ENCODE results near the gene NBPF20.
"Not testable (repeated sequence)": the region's sequence is repeated elsewhere in the genome, so short reads cannot be mapped to it uniquely, and the experiment has no call there.

The NBPF20 gene

DNA sequence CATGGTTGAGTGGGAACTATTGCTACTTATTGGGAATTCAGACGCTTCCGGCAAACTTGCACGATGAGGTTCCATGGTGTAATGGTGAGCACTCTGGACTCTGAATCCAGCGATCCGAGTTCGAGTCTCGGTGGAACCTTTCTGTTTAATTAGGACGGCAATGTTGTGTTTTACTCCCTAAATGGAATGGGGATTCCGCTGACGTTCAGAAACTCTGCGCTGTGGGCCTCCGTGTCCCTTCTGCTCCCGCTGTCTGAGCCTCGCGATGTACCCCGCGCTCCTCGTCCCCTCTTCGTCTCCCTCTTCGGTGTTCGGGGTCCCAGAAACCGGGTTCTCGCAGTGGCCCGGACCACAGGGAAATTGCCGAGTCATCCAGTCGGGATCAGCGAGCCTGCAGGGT lies 34.2 kb upstream of the NBPF20 start:
- H3K9ac ChIP-seq (ENCODE audit: low read length in 5 of 5); H3K9me3 ChIP-seq (ENCODE audit: control insufficient read depth in 5 of 5, low read length in 5 of 5); H3K4me1 ChIP-seq (ENCODE audit: control insufficient read depth in 5 of 5, insufficient read depth in 5 of 5, low read length in 5 of 5); H3K27me3 ChIP-seq (ENCODE audit: control insufficient read depth in 5 of 5, insufficient read depth in 4 of 5, low read length in 5 of 5); H3K4me3 ChIP-seq (ENCODE audit: low read depth in 1 of 5, low read length in 5 of 5); H3K36me3 ChIP-seq (ENCODE audit: control insufficient read depth in 5 of 5, insufficient read depth in 5 of 5, low read length in 5 of 5); H3K27ac ChIP-seq (ENCODE audit: low read depth, low read length): not testable (repeated sequence)

DNA sequence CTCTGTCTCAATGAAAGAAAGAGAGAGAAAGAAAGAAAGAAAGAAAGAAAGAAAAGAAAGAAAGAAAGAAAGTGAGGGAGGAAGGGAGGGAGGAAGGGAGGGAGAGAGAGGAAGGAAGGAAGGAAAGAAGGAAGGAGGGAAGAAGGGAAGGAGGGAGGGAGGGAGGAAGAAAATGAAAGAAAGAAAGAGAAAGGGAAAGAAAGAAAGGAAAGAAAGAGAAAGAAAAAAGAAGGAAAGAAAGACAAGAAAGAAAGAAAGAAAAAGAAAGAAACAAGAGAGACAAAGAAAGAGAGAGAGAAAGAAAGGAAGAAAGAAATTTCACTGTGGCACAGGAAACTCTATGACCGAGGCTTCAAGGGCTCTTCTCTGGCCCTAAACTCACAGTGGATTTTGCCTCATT lies 33.7 kb upstream of the NBPF20 start:
- H3K4me3 ChIP-seq (ENCODE audit: low read depth in 1 of 5, low read length in 5 of 5): not testable (repeated sequence)

GRCh38 chr1:145454824-145455177 lies 29.4 kb upstream of the NBPF20 start:
- not testable (repeated sequence) for H3K4me1 ChIP-seq (ENCODE audit: control insufficient read depth in 5 of 5, insufficient read depth in 5 of 5, low read length in 5 of 5); H3K27me3 ChIP-seq (ENCODE audit: control insufficient read depth in 5 of 5, insufficient read depth in 4 of 5, low read length in 5 of 5); H3K9ac ChIP-seq (ENCODE audit: low read length in 5 of 5); H3K36me3 ChIP-seq (ENCODE audit: control insufficient read depth in 5 of 5, insufficient read depth in 5 of 5, low read length in 5 of 5); H3K27ac ChIP-seq (ENCODE audit: low read depth, low read length); H3K4me3 ChIP-seq (ENCODE audit: low read depth in 1 of 5, low read length in 5 of 5); H3K9me3 ChIP-seq (ENCODE audit: control insufficient read depth in 5 of 5, low read length in 5 of 5)

More for the DNA sequence above, 33.7 kb upstream of the NBPF20 start:
- H3K4me1 ChIP-seq (ENCODE audit: control insufficient read depth in 5 of 5, insufficient read depth in 5 of 5, low read length in 5 of 5); H3K9ac ChIP-seq (ENCODE audit: low read length in 5 of 5); H3K27ac ChIP-seq (ENCODE audit: low read depth, low read length); H3K36me3 ChIP-seq (ENCODE audit: control insufficient read depth in 5 of 5, insufficient read depth in 5 of 5, low read length in 5 of 5); H3K9me3 ChIP-seq (ENCODE audit: control insufficient read depth in 5 of 5, low read length in 5 of 5); H3K27me3 ChIP-seq (ENCODE audit: control insufficient read depth in 5 of 5, insufficient read depth in 4 of 5, low read length in 5 of 5): not testable (repeated sequence)

DNA sequence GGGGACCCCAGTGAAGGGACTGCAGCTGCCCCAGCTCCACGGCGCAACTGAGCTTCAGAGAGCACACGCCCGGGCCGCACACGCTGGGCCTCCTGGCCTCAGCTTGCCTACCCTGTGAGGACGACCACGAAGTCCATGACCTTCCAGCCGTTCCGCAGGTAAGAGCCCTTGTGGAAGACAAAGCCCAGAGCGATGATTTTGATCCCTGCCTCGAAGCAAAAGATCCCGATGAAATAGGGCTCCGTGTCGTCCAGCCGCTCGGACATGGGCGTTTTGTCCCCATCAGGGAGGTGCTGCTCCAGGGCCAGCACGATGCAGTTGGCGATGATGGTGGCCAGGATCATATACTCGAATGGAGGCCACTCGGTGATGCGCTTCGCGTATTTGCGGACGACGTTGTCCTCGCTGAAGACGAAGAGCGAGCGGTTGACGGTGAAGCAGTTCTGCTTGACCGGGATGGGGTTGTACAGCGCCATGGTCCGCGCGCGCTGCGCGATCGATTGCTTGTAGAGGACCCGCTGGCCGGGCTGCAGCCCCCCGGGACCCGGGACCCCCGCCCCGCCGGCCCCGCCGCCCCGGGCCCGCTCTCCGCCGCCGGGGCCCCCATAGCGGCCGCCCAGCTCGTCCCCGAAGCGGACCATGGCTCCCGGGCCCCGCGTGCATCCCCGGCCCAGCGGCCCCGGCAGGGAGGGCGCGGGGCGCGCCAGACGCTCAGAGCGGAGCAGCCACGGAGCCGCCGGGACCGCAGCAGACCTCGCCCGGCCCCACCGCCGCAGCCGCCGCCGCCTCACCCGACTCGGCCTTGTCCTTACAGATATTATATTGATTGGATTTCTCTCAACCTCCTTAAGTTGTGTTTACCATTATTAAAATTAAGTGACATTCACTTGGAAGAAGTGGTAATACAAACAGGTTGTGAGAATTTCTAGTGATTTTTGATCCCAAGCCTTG lies 28.7 kb upstream of the NBPF20 start:
- H3K9me3 ChIP-seq (ENCODE audit: control insufficient read depth in 5 of 5, low read length in 5 of 5); H3K27ac ChIP-seq (ENCODE audit: low read depth, low read length); H3K4me1 ChIP-seq (ENCODE audit: control insufficient read depth in 5 of 5, insufficient read depth in 5 of 5, low read length in 5 of 5); H3K27me3 ChIP-seq (ENCODE audit: control insufficient read depth in 5 of 5, insufficient read depth in 4 of 5, low read length in 5 of 5); H3K9ac ChIP-seq (ENCODE audit: low read length in 5 of 5); H3K4me3 ChIP-seq (ENCODE audit: low read depth in 1 of 5, low read length in 5 of 5); H3K36me3 ChIP-seq (ENCODE audit: control insufficient read depth in 5 of 5, insufficient read depth in 5 of 5, low read length in 5 of 5): not testable (repeated sequence)

DNA sequence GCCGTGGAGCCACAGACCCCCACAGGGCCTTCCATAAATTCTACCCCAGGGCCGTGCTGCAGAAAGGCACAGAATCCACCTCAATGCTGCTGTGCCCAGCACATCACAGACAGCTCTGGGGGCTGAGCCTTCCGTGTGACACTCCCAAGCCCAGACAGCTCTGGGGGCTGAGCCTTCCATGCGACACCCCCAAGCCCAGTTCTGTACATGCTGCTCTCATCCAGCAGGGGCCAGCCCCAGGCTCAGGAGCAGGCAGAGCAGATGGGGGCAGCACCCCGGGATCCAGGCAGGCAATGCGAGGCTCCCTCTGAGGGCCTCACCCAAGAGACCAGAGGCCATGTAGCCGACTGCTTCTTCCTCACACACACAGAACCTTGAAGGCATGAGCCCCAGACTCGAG lies 27.1 kb upstream of the NBPF20 start:
- not testable (repeated sequence) for H3K27ac ChIP-seq (ENCODE audit: low read depth, low read length); H3K9ac ChIP-seq (ENCODE audit: low read length in 5 of 5); H3K27me3 ChIP-seq (ENCODE audit: control insufficient read depth in 5 of 5, insufficient read depth in 4 of 5, low read length in 5 of 5); H3K9me3 ChIP-seq (ENCODE audit: control insufficient read depth in 5 of 5, low read length in 5 of 5); H3K4me3 ChIP-seq (ENCODE audit: low read depth in 1 of 5, low read length in 5 of 5); H3K36me3 ChIP-seq (ENCODE audit: control insufficient read depth in 5 of 5, insufficient read depth in 5 of 5, low read length in 5 of 5); H3K4me1 ChIP-seq (ENCODE audit: control insufficient read depth in 5 of 5, insufficient read depth in 5 of 5, low read length in 5 of 5)

DNA sequence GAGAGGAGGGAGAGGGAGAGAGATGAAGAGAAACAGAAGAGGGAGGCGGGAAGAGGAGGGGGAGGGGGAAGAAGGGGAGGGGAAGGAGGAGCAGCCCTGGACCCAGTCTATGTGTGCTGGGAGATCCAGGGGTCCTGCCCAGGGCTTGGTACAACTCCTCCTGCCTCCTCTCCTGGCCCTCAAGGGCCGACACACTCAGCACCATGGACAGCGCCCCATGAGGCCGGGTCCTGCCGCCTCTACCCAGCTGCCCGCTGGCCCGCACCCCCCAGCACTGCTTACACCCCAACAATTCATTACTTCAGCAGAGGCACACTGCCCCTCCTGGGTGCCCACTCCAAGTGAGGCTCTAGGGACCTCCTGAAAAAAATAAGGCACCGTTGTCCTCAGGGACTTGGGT lies 26.5 kb upstream of the NBPF20 start:
- H3K36me3 ChIP-seq (ENCODE audit: control insufficient read depth in 5 of 5, insufficient read depth in 5 of 5, low read length in 5 of 5); H3K4me1 ChIP-seq (ENCODE audit: control insufficient read depth in 5 of 5, insufficient read depth in 5 of 5, low read length in 5 of 5); H3K9ac ChIP-seq (ENCODE audit: low read length in 5 of 5); H3K4me3 ChIP-seq (ENCODE audit: low read depth in 1 of 5, low read length in 5 of 5); H3K27me3 ChIP-seq (ENCODE audit: control insufficient read depth in 5 of 5, insufficient read depth in 4 of 5, low read length in 5 of 5); H3K27ac ChIP-seq (ENCODE audit: low read depth, low read length); H3K9me3 ChIP-seq (ENCODE audit: control insufficient read depth in 5 of 5, low read length in 5 of 5): not testable (repeated sequence)

DNA sequence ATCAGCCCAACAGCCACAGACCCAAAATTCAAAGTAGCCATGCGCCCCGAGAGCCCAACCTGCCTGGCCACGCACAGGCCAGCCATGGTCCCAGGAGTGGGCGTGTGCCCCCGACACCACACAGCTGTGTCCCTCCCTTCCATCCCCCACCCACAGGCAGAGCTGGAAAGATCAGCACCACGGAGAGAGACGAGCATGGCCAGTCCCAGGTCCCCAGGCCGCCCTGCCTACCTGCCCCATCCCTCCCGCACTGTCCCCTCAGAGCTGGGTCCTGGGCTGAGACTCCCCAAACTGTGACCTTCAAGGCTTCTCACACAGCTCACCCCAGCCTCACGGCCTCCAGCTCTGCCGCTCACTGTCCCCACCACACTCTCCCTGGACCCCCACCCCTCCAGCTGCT lies 19.8 kb upstream of the NBPF20 start:
- H3K9me3 ChIP-seq (ENCODE audit: control insufficient read depth in 5 of 5, low read length in 5 of 5); H3K4me3 ChIP-seq (ENCODE audit: low read depth in 1 of 5, low read length in 5 of 5); H3K4me1 ChIP-seq (ENCODE audit: control insufficient read depth in 5 of 5, insufficient read depth in 5 of 5, low read length in 5 of 5); H3K27me3 ChIP-seq (ENCODE audit: control insufficient read depth in 5 of 5, insufficient read depth in 4 of 5, low read length in 5 of 5); H3K27ac ChIP-seq (ENCODE audit: low read depth, low read length); H3K9ac ChIP-seq (ENCODE audit: low read length in 5 of 5); H3K36me3 ChIP-seq (ENCODE audit: control insufficient read depth in 5 of 5, insufficient read depth in 5 of 5, low read length in 5 of 5): not testable (repeated sequence)

GRCh38 chr1:145442340-145442739 lies 16.9 kb upstream of the NBPF20 start:
- H3K4me1 ChIP-seq (ENCODE audit: control insufficient read depth in 5 of 5, insufficient read depth in 5 of 5, low read length in 5 of 5); H3K27me3 ChIP-seq (ENCODE audit: control insufficient read depth in 5 of 5, insufficient read depth in 4 of 5, low read length in 5 of 5); H3K27ac ChIP-seq (ENCODE audit: low read depth, low read length); H3K9ac ChIP-seq (ENCODE audit: low read length in 5 of 5); H3K9me3 ChIP-seq (ENCODE audit: control insufficient read depth in 5 of 5, low read length in 5 of 5); H3K4me3 ChIP-seq (ENCODE audit: low read depth in 1 of 5, low read length in 5 of 5); H3K36me3 ChIP-seq (ENCODE audit: control insufficient read depth in 5 of 5, insufficient read depth in 5 of 5, low read length in 5 of 5): not testable (repeated sequence)

DNA sequence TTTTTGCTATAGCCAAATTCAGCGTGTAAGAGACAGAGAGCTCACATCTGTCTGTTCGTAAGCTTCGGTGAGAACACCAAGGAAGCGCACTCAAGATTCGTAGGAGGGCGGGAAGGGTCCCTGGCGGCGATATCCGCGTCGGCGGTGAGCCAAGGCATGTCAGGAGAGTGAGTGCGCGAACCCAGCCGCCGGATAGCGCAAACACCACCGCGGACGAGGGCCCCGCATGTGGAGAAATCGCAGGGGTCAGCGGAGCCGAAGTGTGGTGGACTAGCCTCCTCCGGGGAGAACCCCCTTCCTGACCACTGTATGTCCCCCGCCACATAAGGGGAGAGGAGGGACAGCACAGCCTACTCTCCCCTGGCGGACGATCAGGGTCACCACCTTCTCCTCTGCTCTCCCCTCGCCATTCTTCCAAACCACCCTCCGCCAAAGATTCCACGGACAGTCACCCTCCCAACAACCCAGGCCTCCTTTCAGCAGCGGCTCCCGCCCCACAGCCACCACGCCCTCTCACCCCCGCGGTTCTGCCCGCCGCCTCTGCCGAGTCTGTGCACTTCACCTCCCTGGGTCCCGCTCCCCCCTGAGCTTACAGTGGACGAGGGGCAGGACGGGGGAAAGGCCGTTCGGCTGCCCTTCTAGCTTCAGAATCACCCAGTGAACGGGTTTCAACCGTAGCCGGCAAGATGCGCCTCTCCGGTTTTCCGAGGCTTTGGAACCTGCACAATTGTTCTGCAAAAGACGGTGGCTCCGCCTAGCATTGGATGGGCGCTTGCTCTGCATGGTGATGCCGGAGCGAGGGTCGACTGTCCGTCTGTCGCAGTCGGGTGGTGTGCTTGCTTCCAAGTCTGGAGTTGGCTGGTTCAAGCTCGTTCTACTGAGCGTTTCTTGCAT lies 6.2 kb upstream of the NBPF20 start:
- H3K4me1 ChIP-seq (ENCODE audit: control insufficient read depth in 5 of 5, insufficient read depth in 5 of 5, low read length in 5 of 5); H3K36me3 ChIP-seq (ENCODE audit: control insufficient read depth in 5 of 5, insufficient read depth in 5 of 5, low read length in 5 of 5); H3K9ac ChIP-seq (ENCODE audit: low read length in 5 of 5); H3K27ac ChIP-seq (ENCODE audit: low read depth, low read length); H3K9me3 ChIP-seq (ENCODE audit: control insufficient read depth in 5 of 5, low read length in 5 of 5): not testable (repeated sequence)
- peaks cover 0 to 15% (median 9%) of the 10 kb centered on the region in 5 donors for H3K27me3 ChIP-seq (ENCODE audit: control insufficient read depth in 5 of 5, insufficient read depth in 4 of 5, low read length in 5 of 5)
- peak overlapping the region in 2 of 5 donors; percentile 15 to 22 for H3K4me3 ChIP-seq (ENCODE audit: low read depth in 1 of 5, low read length in 5 of 5)

DNA sequence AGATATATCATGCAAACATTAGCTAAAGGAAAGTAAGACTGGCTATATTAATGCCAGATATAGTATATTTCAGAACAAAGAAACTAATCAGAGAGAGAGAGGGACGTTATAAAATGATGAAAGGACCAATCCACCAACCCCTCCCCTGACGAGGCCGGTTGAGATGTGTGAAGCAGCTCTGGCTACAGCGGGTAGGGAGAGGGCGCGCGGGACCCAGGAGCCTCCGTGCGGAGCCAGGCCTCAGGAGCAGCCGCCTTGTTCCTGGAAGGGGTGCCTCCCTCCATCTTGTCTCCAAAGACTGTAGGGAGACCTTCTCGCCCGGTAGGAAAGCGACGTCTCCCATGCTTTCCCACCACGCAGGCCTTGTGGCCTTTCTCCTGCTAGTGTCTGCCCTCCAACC lies 5.4 kb upstream of the NBPF20 start:
- not testable (repeated sequence) for H3K9me3 ChIP-seq (ENCODE audit: control insufficient read depth in 5 of 5, low read length in 5 of 5); H3K27ac ChIP-seq (ENCODE audit: low read depth, low read length); H3K36me3 ChIP-seq (ENCODE audit: control insufficient read depth in 5 of 5, insufficient read depth in 5 of 5, low read length in 5 of 5); H3K9ac ChIP-seq (ENCODE audit: low read length in 5 of 5); H3K4me1 ChIP-seq (ENCODE audit: control insufficient read depth in 5 of 5, insufficient read depth in 5 of 5, low read length in 5 of 5); H3K4me3 ChIP-seq (ENCODE audit: low read depth in 1 of 5, low read length in 5 of 5)
- peaks cover 0 to 15% (median 9%) of the 10 kb centered on the region in 5 donors for H3K27me3 ChIP-seq (ENCODE audit: control insufficient read depth in 5 of 5, insufficient read depth in 4 of 5, low read length in 5 of 5)
